Choroid plexus epithelial cell (primary cell): ENCODE results near the gene CKAP5.

ENCODE experiments used
- DNase-seq: peaks from one replicate; pipeline ENCODE4 v3.0.0-alpha.2; 2010; ENCODE audit warnings: low read depth
- H3K4me3 ChIP-seq: 2 replicates; pipeline ENCODE4 v1.5.1; 2011; ENCODE audit warnings: low read depth, mild to moderate bottlenecking, control low read depth, low read length, moderate library complexity
- TF ChIP-seq, protein P1 (sequence below): conservative IDR thresholded peaks from 2 replicates; pipeline ENCODE4 v1.5.1; 2011; ENCODE audit warnings: low read depth, mild to moderate bottlenecking, control low read depth, inconsistent platforms, low read length, moderate library complexity

Gene CKAP5

DNA sequence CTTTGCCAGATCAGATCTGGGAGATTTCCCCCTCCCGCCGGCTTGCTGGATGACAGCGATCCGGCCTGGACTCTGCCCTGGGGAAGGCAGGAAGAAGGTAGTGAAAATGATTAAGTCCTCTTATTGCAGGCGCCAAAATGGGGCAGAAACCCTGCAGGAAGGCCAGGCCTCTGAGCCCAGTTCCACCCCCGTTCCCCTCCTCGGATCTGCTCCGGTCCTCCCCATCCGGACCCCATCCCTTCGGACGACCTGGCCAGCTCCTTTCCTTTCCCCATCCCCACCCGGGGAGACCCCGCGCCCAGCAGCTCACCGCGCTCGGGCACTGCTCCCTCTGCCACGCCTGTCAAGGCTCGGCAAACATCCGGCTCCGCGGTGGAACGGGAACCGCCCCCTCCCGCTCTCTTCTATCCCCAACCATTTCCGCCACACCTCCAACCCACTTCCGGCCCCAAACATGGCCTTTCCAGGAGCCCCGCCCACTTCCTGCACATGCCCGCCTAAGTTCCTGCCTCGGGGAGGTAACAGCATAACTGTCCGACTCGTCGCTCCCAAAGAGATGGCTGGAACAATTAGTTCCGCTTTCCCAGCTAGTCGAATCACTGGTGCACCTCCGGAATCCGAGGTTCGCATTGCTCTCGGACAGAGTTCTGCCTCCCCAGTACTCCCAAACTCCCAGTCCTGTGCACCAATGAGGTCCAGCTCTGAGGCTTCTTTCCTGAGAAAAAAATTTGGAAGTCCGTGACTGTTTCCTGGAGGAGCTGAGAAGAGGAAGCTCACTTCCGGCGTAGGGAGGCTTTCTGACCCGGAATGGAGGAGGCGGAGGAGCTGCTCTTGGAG, 145.6 kb downstream of the CKAP5 start, which contains the start of the genes ARHGAP1 and ZNF408:
Gene ARHGAP1 (minus strand): TSS at position 379 of the 837 bp plus-strand sequence. CDS start 4,512 bp downstream, outside the sequence.
Gene ZNF408 (plus strand): TSS at position 791 of the 837 bp plus-strand sequence. CDS start 17 bp downstream, at position 808.
- H3K4me3 ChIP-seq: peak within 1 kb of the TSS; percentile 96
- DNase-seq: peak; percentile 99
- TF ChIP-seq, protein P1, sequence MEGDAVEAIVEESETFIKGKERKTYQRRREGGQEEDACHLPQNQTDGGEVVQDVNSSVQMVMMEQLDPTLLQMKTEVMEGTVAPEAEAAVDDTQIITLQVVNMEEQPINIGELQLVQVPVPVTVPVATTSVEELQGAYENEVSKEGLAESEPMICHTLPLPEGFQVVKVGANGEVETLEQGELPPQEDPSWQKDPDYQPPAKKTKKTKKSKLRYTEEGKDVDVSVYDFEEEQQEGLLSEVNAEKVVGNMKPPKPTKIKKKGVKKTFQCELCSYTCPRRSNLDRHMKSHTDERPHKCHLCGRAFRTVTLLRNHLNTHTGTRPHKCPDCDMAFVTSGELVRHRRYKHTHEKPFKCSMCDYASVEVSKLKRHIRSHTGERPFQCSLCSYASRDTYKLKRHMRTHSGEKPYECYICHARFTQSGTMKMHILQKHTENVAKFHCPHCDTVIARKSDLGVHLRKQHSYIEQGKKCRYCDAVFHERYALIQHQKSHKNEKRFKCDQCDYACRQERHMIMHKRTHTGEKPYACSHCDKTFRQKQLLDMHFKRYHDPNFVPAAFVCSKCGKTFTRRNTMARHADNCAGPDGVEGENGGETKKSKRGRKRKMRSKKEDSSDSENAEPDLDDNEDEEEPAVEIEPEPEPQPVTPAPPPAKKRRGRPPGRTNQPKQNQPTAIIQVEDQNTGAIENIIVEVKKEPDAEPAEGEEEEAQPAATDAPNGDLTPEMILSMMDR: no peak

DNA sequence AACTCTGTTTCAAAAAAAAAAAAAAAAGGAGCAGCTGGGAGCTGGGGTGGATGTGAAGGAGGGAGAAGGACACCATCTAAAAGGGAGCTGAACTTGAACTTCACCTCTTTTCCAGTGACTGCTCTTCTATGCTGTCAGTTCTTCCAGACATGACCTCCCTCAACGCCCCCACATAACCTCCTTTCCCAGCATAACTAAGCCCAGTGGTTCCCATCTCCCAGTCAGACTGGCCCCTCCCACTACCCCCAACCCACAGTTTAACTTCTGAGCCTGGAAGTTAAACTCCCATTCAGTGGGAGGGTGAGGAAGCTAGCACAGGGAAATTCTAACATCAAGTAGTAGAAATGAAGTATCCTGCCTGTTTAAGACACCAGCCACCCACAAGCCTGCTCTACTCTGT, 147.5 kb downstream of the CKAP5 start:
- TF ChIP-seq, protein P1: no peak
- no peak for DNase-seq
- H3K4me3 ChIP-seq: peak overlapping the region; percentile 16

DNA sequence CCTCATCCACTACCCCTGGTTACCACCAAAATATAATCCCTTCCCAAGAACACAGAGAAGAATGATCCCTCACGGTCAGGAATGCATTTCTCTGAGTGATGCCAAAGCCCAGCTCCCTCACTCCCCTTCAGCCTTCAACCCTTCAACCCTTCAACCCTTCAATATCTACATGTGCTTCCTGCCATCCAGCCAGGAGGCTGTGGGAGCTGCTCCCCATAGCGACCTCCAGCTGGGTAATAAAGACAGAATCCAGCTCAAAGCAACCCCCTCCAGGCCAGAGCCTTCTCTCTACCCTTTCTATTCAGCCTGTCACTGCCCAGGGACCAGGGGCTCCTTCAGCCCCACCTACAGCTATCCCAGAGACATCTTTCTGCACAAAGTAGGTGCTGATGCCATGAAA, 148.4 kb downstream of the CKAP5 start:
- no peak overlapping the region for H3K4me3 ChIP-seq
- TF ChIP-seq, protein P1: no peak

DNA sequence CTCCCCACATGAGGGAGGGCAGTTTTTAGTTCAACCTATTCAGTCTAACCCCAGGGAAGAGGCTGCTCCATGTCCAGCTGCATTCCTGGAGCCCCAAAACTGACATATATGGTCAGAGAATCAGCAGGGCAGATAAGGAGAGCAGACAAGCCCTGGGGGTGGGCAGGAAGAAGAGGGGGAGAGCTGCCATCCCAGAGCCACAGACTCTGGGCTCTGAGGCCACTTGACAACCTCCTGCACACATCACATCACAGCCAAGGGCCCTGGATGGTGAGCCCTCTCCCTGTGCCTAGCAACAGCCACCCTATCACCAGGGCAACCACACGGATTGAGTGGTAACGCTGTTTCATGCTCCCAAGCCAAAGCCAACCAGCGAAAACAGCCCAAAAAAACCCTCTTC, 148.8 kb downstream of the CKAP5 start:
- TF ChIP-seq, protein P1: no peak
- DNase-seq: peak; percentile 39
- no peak overlapping the region for H3K4me3 ChIP-seq

More for the DNA sequence above, 148.4 kb downstream of the CKAP5 start:
- no peak for DNase-seq

DNA sequence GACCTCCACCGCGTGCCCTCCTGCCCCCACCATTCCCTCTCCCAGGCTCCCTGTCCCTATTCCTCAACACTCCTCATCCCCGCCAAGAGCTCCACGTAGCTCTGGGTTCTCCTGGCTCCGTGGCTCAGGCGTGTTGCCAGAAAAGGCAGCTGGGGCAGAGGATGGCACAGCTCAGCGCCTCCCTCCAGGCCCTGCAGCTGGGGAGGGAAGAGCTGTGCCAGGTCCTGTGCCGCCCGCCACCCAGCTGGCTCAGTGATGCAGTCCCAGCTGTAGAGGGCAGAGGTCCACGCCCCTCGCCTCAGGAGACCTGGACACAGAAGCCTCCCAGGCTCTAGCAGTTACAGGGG, 149.9 kb downstream of the CKAP5 start:
- no peak for DNase-seq
- no peak overlapping the region for H3K4me3 ChIP-seq
- TF ChIP-seq, protein P1: no peak

DNA sequence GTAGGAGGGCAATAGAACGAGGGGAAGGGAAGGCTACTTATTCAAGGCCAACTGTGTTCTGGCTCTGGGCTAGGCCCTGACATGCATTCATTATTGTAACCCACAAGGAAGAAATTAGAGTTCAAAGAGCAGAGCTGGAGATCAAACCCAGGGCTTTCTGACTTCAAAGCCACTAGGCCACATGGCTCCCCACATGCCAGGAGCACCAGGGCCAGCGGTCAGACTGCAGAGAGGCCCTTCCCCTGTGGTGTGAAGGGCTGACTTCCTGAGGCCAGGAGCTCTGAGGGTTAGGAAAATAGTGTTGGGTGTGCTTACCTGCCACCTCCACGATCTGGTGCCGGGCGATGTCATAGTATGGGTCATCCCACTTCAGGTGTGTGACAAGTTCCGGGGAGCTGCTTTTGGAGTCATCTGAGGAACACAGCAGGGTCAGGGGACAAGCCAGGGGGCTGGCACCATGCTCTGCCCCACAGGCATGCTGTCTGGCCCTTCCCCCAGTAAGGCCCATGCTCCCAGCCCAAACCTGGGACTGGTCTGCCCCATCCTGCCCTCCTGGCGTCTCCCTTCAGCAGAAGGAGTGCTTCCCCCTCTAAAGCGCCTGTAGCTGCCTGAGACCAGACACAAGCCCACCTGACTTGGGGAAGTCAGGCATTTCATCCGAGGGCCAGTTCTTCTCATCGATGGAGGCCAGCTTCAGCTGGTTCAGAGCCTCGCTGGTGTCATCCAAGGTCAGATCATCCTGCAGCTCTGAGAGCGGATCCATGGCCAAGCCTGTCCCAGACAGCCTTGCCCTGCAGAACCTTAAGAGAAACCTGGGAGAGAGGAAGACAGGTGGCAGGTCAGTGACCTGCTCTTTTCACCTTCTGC, 150.5 kb downstream of the CKAP5 start:
- H3K4me3 ChIP-seq: no peak overlapping the region
- no peak for DNase-seq
- TF ChIP-seq, protein P1: no peak
